ENCODE results near the gene CAMK1D.
"Not testable (repeated sequence)": the region's sequence is repeated elsewhere in the genome, so short reads cannot be mapped to it uniquely, and the experiment has no call there.

Gene CAMK1D

DNA sequence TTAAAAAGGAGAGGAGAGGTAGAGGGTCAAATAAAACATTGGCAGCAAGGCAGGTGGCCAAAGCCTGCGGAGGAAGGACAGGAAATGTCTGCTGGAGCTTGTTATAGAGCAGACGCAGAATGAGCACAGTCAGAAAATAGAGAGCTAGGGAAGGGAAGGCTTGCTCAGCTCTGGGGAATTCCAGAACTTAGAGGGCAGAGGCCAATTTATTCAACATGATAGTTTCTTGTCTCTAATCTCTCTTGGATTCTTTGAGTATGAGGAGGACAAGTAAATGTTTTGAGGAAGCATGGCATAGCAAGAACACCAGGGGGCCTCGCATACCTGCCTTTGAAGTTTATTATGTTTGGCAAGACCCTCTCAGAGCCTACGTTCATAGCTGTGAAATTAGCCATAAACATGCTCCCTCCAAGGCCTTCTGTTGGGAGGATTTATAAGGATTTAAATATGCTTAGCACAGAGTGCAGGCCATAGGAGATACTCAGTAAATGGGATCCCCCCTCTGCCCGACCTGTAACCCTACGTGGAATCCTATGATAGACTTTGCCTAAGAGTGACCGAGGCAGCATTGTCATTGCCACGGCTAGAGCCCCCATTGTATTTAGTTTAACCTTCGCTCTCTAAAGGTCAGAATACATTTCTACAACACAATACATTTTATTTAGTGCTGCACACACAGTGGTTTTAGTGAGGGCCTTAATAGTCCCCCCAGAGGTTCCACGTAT, 358.3 kb downstream of the CAMK1D start:
- peak; percentile 1 for DNase-seq

DNA sequence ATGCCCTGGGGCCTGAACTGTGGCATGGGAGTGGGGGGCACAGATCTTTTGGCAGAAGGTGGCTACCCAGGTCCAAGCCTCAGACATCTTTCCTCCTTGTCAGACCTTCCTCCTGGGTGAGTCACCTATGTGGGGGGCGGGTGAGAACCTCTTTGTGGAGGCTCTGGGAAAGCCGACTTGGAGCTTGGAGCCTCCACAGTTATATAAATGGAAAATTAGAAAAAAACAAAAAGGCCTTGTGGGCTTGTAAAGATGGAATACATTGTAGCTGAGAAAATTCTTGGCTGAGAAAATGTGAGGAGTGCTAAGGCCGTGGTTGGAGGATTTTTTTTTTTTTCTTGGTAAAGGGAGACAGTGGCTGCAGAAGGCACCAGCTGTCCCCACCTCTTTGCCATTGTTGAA, 359.7 kb downstream of the CAMK1D start:
- DNase-seq, result no peak

DNA sequence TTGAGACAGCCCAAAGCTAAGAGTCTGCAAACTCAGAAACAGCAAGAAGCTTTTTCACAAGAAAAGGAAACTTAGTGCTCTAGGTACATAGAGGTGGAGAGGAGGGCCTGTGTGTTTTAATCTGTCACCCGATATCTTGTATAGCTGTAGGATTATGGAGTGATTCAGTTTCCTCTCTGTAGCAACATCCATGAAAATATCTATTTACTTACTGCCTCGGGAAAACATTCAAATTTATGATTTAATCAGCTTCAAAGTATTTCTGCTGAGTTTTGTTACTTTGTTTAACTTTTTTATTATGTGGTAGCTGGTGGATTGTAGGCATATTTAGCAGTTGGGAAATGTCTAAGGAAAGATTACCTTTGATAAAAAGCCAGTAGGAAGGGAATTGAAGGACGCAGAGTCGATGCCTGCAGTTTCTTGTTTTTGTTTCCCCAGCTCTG, 360.2 kb downstream of the CAMK1D start:
- no peak for DNase-seq

DNA sequence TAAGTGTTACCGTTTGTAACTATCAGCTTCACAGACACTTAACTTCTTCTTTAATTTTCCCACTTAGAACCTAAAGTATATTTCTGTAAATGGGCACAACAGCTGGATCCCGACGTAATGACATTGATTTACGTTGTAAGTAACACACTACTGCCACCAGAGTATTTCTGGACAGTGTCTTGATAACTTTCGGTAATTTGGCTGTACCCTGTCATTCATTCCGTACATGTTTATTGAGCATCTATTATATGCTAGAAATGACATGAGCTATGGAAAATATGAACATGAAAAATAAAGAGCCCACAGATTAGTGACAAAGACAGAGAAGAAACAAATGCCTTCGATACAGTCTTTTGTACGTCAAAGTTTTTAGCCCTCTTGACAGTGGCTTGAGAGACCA, 360.8 kb downstream of the CAMK1D start:
- no peak for DNase-seq

DNA sequence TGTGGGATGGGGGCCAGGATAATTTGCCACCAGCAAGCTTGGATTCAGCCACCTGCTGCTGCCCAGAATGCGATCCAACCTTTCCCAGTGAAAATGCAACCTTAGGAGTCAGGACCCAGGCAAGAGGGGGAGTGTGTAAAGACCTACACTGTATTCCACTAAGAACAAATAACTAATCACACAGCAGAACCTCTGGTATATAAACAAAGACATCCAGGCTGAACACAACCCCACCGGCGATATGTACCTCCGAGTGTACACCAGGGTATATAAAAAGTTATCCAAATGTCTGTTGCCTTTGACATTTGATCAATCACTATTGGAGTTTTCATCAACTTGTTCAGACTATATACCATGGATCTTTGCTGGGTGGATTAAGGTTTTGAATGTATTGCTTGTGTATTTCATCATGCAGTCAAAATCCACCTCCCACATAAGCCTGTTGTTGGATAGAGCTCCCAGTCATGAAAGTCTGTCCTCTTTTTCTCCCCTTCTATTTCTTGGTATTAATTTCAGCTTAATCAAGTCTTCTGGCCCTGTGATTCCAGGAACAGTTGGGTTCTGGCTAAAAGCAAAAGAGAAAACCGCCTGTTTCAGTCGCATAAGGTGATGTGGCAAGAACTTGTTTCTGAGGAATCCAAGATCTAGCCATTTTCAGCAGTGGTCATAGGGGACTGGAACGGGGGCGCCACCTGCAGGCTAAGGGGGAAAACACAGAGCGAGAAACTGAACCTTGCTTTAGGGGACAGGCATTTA, 361.4 kb downstream of the CAMK1D start:
- peak; percentile 46 for DNase-seq

DNA sequence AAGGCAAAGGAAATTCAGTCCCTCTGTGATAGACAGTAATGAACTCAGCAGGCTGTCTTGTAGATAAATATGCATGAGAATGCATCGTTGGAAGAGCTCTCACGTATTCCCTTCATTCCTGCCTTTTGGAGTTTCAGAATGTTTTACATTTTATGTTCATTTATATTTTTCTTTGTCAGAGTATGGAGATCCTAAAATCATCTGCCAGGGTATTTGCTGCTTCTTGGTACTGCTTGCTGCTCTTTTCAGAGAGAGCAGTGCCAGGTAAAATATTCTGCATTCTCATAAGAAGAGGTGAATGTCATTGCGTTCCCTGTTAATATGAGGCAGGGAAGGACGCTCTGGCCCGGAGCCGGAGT, 362.0 kb downstream of the CAMK1D start:
- no peak for DNase-seq

DNA sequence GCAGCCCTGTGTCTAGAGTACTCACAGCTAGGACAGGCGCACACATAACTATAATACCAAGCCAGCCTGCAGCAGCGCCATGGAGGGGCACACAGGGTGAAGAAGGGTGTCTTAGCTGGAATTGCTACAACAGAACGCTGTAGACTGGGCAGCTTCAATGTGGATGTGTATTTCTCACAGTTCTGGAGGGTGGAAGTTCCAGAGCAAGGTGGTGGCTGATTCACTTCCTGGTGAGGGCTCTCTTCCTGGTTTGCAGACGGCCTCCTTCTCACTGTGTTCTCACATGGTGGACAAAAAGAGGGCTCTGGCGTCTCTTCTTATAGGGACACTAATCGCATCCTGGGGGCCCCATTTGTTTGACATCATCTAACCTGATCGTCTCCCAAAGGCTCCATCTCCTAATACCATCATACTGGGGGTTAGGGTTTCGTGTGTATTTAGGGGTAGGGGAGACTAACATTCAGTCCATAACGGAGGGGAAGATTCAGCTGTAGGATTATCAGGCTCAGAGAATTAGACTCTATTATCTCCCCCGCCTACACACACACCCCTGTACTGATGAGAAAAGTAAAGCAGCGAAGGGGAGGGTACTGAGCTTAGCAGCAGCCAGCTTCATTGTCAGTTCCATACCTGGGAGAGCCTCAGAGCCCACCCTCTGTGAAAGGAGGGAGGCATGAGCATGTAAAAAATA, 363.1 kb downstream of the CAMK1D start:
- no peak for DNase-seq

DNA sequence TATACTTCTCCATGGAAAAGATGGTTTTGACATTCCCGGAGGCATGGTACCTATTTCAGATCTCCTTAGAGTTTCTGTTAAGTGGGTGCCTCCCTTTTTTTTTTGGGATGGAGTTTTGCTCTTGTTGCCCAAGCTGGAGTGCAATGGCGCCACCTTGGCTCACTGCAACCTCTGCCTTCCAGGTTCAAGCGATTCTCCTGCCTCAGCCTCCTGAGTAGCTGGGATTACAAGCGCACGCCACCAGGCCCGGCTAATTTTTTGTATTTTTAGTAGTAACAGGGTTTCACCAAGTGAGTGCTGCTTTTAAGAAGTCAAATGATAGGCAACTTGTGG, 363.6 kb downstream of the CAMK1D start:
- DNase-seq, result not testable (repeated sequence)

DNA sequence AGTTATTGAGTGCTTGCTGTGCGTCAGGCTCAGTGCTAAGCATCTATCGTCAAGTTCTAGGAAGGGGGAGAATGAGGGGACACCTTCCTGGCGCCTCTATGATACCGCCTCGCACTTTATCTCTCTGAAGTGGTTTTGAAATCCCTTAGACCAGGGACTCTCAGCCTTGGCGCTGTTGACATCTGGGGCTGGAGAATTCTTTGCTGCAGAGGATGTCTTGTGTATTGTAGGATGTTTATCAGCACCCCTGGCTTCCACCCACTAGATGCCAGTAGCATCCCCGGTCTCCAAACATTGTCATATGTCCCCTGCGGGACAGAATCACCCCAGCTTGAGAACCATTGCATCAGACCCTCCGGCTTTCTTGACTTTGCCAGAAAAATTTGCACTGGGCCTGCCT, 366.7 kb downstream of the CAMK1D start:
- DNase-seq, result no peak

DNA sequence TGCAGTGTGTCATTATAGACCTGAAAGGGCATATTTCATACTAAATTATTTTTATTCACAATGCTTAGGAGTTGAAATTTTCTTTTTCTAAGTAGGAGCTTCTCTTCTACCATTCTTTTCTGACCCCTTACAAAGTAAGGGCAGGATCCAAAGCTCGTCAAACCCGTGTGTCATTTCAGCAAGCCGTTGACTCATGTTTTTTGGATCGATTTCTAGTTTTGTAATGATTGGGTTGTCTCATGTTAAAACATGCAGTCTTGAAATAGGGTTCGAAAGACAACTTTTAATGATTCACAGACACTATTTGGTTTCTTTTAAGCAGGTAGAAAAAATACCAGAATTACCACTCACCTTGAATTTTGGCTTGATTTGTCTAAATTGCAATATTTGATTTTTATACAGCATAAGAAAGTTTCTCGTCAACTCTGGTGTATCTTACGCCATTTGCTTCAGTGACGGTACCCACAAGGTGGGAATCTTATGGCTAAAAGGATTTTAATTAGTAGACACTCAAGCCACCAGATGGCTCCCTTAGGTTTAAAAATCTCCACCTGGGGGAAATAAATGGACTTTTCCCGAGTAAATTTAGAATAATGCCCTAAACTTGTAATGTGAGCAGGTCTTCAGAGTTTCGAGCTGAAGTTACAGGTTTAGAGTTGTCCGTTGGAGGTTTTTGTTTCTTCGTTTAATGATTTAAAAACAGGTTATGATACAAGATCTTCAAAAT, 368.8 kb downstream of the CAMK1D start:
- DNase-seq, result no peak

DNA sequence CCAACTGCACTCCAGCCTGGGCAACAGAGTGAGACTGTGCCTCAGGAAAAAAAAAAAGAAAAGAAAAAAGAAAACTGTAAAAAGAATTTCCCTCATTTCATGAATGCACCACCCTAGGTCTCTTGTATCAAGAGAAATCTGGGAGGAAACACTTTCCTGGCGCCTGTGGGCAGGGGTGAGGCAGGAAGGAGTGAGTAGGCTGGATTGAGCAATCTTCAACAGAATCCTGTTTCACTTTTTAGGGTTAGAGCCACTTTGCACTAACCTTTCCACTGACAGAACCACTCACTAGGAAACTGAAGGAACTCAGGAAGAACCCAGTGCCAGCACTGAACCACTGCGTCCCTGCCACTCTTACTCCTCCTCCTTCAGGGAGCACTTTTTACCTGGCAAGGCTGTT, 370.0 kb downstream of the CAMK1D start:
- no peak for DNase-seq

DNA sequence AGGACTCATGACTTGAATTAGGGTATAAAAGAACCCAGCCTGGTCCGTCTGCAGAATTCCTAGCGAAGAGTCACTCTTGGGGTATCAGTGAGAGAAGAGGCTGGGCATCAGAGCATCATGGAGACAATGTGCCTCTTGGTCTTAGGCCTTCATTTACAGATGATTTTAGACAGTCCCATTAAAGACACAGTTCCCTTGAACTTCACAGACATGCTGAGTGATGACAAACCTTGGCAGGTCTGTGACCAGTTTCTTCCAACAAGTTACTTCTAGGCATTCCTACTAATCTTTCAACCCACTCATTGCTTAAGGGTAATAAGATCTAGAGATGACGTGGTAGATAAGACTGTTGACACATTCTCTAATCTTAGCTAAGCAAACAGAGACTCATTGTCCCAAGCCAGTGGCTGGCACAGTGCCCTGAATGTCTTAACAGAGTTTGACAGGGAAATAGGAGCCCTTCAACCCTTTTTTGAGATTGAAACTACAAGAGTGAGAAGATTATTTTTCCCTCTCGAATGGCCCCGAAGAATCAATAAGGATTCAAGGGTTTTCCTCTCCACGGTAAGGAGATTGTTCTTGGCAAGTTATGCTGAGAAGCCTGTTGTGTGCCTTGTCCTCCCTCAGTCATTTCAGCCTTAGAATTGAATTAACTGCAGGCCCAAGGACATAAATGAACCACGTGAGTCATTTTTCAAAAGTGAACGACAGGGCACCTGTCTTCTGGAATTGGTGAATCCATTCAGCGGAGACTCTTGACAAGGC, 371.1 kb downstream of the CAMK1D start:
- peak; percentile 50 for DNase-seq

DNA sequence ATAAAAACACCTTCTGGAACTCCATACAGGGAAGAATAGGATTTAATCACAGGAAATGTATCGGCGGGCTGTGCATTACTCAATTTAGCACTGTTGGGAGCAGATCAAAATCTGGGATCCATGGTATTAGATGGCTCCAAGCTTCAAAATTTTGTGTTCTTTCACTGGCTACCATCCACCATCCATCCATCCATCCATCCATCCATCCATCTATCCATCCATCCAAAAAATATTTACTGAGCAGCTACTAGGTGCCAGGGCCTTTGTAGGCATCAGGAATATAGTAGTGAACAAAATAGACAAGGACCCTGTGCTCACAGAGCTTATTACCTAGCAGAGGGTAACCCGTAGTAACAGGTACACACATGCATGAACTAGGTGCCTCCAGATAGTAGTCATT, 372.0 kb downstream of the CAMK1D start:
- DNase-seq, result no peak

DNA sequence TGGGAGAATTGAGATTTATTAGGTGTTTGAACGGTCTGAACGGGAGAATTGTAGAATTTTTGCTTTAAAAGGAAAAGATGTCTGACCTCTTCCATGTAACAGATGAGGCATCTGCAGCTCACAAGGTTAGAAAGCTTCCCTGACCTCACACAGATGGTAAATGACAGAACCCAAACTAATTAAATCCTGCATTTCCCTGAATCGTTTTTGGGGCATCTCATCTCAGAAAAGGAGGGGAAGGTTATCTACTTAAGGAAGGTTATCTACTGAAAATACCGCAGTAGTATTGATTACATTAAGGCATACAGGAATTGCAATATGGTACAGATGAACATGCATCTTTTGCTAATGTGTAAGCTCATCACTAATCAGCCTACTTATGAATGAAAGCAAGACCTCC, 373.9 kb downstream of the CAMK1D start:
- DNase-seq, result no peak

DNA sequence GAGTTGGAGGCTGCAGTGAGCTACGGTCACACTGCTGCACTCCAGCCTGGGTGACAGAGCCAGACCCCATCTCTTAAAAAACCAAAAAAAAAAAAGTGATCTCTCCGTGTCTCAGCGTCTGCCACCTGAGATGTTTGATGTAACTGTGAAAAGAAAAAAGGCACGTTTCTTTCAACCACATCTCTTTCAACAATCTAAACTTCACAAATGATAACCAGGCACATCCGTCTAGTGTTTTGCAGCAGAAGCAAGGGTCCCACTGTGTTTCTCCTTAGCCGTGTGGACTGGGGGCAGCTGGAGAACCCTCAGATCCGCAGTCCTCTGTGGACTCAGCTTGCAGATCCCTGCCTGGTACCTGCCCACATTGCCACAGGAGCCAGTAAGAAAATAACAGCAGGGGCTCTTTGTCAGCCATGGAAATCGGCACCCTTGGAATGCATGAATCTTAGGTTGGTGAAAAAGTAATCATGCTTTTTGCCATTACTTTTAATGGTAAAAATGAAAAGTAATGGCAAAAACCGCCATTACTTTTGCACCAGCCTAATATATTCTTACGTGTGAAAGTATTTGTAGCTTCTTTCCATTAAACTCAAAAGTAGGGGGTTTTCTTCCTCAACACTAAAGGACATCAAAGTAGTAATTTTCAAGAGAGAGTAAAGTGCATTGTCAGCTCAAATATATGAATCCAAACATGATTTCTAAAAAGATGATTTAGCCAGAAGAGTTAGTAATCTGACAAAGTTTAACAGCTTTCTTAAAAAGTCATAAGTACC, 375.6 kb downstream of the CAMK1D start:
- no peak for DNase-seq

DNA sequence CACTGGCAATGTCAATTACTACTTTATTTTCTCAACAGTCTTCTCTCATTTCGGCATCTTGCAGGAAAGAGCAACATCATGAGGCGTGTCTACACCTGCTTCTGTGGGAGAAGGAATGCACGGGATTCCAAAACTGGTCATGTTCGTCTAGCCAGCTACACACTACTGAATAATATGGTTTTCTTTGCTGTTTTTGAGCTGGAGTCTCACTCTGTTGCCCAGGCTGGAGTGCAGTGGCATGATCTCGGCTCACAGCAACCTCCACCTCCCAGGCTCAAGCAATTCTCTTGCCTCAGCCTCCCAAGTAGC, 376.2 kb downstream of the CAMK1D start:
- DNase-seq, result not testable (repeated sequence)

DNA sequence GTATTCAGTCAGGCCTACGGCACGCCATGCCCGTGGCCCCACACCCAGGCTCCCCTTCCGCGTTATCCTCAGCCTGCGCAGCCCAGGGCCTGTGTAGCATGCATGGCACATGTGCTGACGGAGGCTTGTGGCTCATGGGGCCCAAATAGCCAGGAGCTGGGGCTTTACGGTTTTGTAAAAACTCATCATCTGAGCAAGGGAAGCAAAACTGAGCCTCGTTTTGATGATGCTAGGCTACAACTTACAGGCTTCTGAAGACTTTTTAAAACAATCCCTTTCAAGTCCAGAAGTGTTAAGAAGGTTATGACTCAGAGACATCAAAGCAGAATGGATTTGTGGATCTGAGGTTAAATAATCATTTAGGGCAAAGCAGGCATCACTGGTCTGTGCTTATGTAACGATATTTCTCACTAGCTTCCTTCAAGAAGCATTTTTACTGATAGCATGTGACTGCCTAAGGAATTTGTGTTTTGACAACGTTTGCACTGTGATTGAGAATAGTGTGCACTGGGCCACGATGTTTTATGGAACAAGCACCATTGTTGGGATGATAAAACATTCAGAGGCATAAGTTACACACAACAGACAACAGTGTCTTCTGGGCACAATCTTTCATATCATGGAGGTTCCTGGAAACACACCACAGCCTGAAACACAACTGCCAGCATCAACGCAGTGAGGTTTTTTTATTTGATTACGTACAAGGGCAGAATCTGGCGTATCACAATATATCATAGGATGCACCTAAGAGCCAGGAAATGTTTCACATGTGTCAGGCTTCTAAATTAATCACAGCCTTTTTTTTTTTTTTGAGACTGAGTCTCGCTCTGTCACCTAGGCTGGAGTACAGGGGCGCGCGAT, 377.9 kb downstream of the CAMK1D start:
- DNase-seq, result no peak

DNA sequence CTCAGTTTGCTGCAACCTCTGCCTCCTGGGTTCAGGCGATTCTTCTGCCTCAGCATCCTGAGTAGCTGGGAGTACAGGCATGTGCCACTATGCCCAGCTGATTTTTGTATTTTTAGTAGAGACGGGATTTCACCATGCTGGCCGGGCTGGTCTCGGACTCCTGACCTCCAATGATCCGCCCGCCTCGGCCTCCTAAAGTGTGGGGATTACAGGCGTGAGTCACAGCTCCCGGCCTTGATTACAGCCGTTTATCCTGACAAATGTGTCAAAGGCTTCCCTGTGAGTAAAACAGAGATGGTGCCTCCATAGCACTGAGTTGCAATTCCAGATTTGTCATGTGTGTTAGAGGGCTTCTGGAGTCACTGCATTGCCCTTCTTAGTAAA, 378.5 kb downstream of the CAMK1D start:
- DNase-seq, result no peak

DNA sequence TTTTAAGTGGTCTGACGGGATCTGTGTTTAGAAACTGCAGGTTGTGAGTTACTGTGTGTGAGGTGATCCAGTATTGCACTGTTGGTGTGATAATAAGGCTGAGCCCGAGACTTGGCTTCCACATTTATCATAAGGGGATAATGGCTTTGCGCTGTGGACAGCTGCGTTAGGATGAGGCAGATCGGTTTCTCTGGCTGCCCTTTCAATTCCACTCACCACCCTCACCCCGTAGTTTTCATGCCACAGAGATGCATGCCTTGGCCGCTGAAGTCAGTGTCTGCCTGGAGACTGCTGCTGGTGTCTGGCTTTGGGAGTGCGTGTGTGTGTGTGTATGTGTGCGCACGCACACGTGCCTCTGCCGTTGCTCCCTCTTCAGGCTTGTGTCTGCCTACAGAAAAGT, 379.1 kb downstream of the CAMK1D start:
- DNase-seq, result no peak

DNA sequence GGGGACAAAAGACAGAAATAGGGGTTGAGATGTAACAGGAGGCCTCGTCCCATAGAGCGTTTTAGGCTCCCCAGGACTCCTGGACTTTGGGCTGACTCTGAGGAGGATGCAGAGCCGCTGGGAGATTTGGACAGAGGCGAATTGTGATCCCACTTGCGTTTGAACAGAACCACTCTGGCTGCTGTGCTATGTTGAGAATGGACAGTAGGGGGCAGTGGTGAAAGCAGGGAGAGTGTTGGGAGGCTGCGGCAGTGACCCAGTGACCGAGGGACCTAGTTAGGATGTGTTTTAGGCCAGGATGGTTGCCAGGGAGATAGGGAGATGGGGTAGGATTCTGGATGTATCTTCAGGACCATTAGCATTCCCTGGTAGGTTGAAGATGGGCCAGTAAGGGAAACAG, 380.5 kb downstream of the CAMK1D start:
- no peak for DNase-seq

Data from NCI-H1048 (cell line).